HUES64 (cell line): ENCODE measurements around the gene EGFLAM.

Experiments
- H3K27ac ChIP-seq: 2 replicates; pipeline ENCODE4 v1.7.0; 2013; ENCODE audit warnings: low read depth, low read length, inconsistent platforms
- H3K27me3 ChIP-seq: 2 replicates; pipeline ENCODE4 v1.6.1; 2013; ENCODE audit warnings: mild to moderate bottlenecking, low read length; ENCODE audit not compliant: insufficient read depth
- H3K36me3 ChIP-seq: 2 replicates; pipeline ENCODE4 v1.6.1; 2013; ENCODE audit warnings: mild to moderate bottlenecking, low read length; ENCODE audit not compliant: insufficient read depth
- H3K4me1 ChIP-seq: 2 replicates; pipeline ENCODE4 v1.6.1; 2013; ENCODE audit warnings: mild to moderate bottlenecking, low read length, moderate library complexity; ENCODE audit not compliant: insufficient read depth
- H3K4me3 ChIP-seq: 2 replicates; pipeline ENCODE4 v1.5.1; 2013; ENCODE audit warnings: mild to moderate bottlenecking, low read length, moderate library complexity
- H3K9ac ChIP-seq: 2 replicates; pipeline ENCODE4 v1.6.1; 2013; ENCODE audit warnings: mild to moderate bottlenecking, low read depth, low read length
- H3K9me3 ChIP-seq: 2 replicates; pipeline ENCODE4 v1.6.1; 2013; ENCODE audit warnings: low read depth, low read length; ENCODE audit not compliant: insufficient read depth
- WGBS: fragments of 150-250, 120-280 bp; methylation state at CpG from one replicate; pipeline ENCODE4 v1.1.7; 2013; ENCODE audit warnings: missing lambda C conversion rate; 5-methylcytosine and 5-hydroxymethylcytosine counted together

The EGFLAM gene

GRCh38 chr5:38452201-38452600 lies 193.8 kb downstream of the EGFLAM start:
- Histone ChIP-seq H3K27ac (no peak overlapping the region), H3K36me3 (no peaks in the 10 kb centered on the region), H3K4me1 (no peaks in the 10 kb centered on the region), H3K27me3 (no peaks in the 10 kb centered on the region), H3K9ac (no peak overlapping the region), H3K4me3 (no peak overlapping the region), H3K9me3 (no peaks in the 10 kb centered on the region)
- WGBS = 96% methylated on average over 4 of the region's 4 CpGs

GRCh38 chr5:38453506-38453905 lies 195.1 kb downstream of the EGFLAM start:
- Histone ChIP-seq H3K36me3 (no peaks in the 10 kb centered on the region), H3K4me1 (no peaks in the 10 kb centered on the region), H3K27me3 (no peaks in the 10 kb centered on the region), H3K4me3 (no peak overlapping the region), H3K27ac (no peak overlapping the region), H3K9ac (no peak overlapping the region), H3K9me3 (no peaks in the 10 kb centered on the region)
- WGBS = 87% methylated on average over 3 of the region's 3 CpGs

GRCh38 chr5:38453921-38454320 lies 195.6 kb downstream of the EGFLAM start:
- no peak overlapping the region for H3K27ac ChIP-seq
- H3K27me3 ChIP-seq = no peaks in the 10 kb centered on the region
- no peak overlapping the region for H3K9ac ChIP-seq
- H3K9me3 ChIP-seq = no peaks in the 10 kb centered on the region
- no peak overlapping the region for H3K4me3 ChIP-seq
- no peaks in the 10 kb centered on the region for H3K36me3 ChIP-seq
- WGBS = 94% methylated on average over 11 of the region's 11 CpGs
- H3K4me1 ChIP-seq = no peaks in the 10 kb centered on the region

GRCh38 chr5:38455796-38456330 lies 197.5 kb downstream of the EGFLAM start:
- Histone ChIP-seq H3K9ac (no peak overlapping the region), H3K27me3 (no peaks in the 10 kb centered on the region), H3K4me1 (no peaks in the 10 kb centered on the region), H3K4me3 (no peak overlapping the region), H3K36me3 (no peaks in the 10 kb centered on the region), H3K9me3 (no peaks in the 10 kb centered on the region), H3K27ac (no peak overlapping the region)
- WGBS = 93% methylated on average over 8 of the region's 8 CpGs

- H3K27ac ChIP-seq = no peak overlapping the region
- H3K36me3 ChIP-seq = no peaks in the 10 kb centered on the region
- H3K9ac ChIP-seq = no peak overlapping the region
Measured at GRCh38 chr5:38456657-38457399, 198.5 kb downstream of the EGFLAM start.

GRCh38 chr5:38458174-38458573 lies 199.8 kb downstream of the EGFLAM start:
- Histone ChIP-seq H3K9ac (no peak overlapping the region), H3K36me3 (no peaks in the 10 kb centered on the region), H3K9me3 (no peaks in the 10 kb centered on the region), H3K27ac (no peak overlapping the region), H3K4me1 (no peaks in the 10 kb centered on the region), H3K27me3 (no peaks in the 10 kb centered on the region), H3K4me3 (no peak overlapping the region)
- WGBS = 97% methylated on average over 8 of the region's 8 CpGs

More at GRCh38 chr5:38456657-38457399, 198.5 kb downstream of the EGFLAM start:
- no peaks in the 10 kb centered on the region for H3K9me3 ChIP-seq
- no peaks in the 10 kb centered on the region for H3K27me3 ChIP-seq
- H3K4me3 ChIP-seq = no peak overlapping the region
- no peaks in the 10 kb centered on the region for H3K4me1 ChIP-seq
- 98% methylated on average over 4 of the region's 4 CpGs for WGBS

GRCh38 chr5:38462976-38463633 lies 204.7 kb downstream of the EGFLAM start:
- Histone ChIP-seq H3K36me3 (no peaks in the 10 kb centered on the region), H3K27me3 (no peaks in the 10 kb centered on the region), H3K27ac (no peak overlapping the region), H3K9ac (no peak overlapping the region), H3K4me1 (peaks cover 7% of the 10 kb centered on the region), H3K9me3 (no peaks in the 10 kb centered on the region), H3K4me3 (no peak overlapping the region)
- 94% methylated on average over 7 of the region's 7 CpGs for WGBS

GRCh38 chr5:38463634-38464521 lies 205.5 kb downstream of the EGFLAM start:
- H3K9me3 ChIP-seq = no peaks in the 10 kb centered on the region
- H3K9ac ChIP-seq = no peak overlapping the region
- 92% methylated on average over 10 of the region's 10 CpGs for WGBS
- H3K4me1 ChIP-seq = peaks cover 9% of the 10 kb centered on the region
- no peaks in the 10 kb centered on the region for H3K27me3 ChIP-seq
- no peak overlapping the region for H3K27ac ChIP-seq
- no peaks in the 10 kb centered on the region for H3K36me3 ChIP-seq
- H3K4me3 ChIP-seq = no peak overlapping the region

GRCh38 chr5:38465061-38465460 lies 206.7 kb downstream of the EGFLAM start:
- H3K9me3 ChIP-seq = no peaks in the 10 kb centered on the region
- no peak overlapping the region for H3K27ac ChIP-seq
- peaks cover 13% of the 10 kb centered on the region for H3K4me1 ChIP-seq
- H3K36me3 ChIP-seq = no peaks in the 10 kb centered on the region
- no peak overlapping the region for H3K4me3 ChIP-seq
- 93% methylated on average over 2 of the region's 2 CpGs for WGBS
- H3K9ac ChIP-seq = no peak overlapping the region
- H3K27me3 ChIP-seq = no peaks in the 10 kb centered on the region

- H3K9me3 ChIP-seq = no peaks in the 10 kb centered on the region
- H3K4me3 ChIP-seq = no peak overlapping the region
- peaks cover 13% of the 10 kb centered on the region for H3K4me1 ChIP-seq
- H3K9ac ChIP-seq = no peak overlapping the region
- no peaks in the 10 kb centered on the region for H3K27me3 ChIP-seq
- no peaks in the 10 kb centered on the region for H3K36me3 ChIP-seq
- H3K27ac ChIP-seq = no peak overlapping the region
- 92% methylated on average over 9 of the region's 9 CpGs for WGBS
Measured at GRCh38 chr5:38465702-38466423, 207.5 kb downstream of the EGFLAM start.
